GM13976 (cell line): Measurements from ENCODE around the gene UPK3A.

Source experiments
- DNase-seq: peaks from one replicate; pipeline ENCODE4 v3.0.0; 2012; ENCODE audit warnings: low spot score
- in situ Hi-C: fragments of 300-500 bp; cut with MboI; formaldehyde crosslinking; loops from one replicate; pipeline ENCODE4 v1.12.0; 2022; ENCODE audit warnings: low sequenced_read_pairs, mixed read lengths, inconsistent platforms; ENCODE audit not compliant: unreplicated experiment
- TF ChIP-seq, protein P1 (sequence below): IDR thresholded peaks from 2 replicates; pipeline ENCODE4 v1.5.1; 2012; ENCODE audit warnings: borderline replicate concordance, mild to moderate bottlenecking; ENCODE audit not compliant: insufficient read depth; ENCODE audit errors: extremely low read depth, missing control alignments, control extremely low read depth

Gene UPK3A

DNA sequence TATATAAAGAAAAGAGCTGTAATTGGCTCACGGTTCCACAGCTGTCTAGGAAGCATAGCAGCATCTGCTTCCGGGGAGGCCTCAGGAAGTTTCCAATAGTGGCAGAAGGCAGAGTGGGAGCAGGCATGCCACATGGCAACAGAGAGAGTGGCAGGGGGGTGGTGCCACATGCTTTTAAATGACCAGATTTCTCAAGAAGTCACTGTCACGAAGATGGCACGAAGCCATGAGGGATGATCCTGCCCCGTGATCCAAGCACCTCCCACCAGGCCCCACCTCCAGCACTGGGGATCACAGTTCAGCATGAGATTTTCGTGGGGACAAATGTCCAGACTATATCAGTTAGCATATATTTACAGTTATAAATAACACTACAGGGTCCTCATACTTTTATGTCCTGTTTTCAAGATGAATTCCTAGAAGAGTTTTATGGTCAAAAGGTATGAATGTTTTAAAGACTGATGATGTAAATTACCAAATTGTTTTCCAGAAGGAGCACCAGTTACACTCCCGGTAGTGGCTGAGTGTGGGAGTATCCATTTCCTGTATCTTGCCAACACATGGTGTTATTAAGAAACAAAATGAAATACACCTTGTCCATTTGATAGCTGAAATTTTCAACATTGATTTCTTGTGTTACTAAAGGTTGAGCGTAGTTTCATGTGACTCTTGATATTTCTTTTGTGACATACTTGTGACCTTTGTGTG lies 44.2 kb downstream of the UPK3A start:
- in situ Hi-C loops: no loop called here
- DNase-seq: no peak
- TF ChIP-seq, protein P1, sequence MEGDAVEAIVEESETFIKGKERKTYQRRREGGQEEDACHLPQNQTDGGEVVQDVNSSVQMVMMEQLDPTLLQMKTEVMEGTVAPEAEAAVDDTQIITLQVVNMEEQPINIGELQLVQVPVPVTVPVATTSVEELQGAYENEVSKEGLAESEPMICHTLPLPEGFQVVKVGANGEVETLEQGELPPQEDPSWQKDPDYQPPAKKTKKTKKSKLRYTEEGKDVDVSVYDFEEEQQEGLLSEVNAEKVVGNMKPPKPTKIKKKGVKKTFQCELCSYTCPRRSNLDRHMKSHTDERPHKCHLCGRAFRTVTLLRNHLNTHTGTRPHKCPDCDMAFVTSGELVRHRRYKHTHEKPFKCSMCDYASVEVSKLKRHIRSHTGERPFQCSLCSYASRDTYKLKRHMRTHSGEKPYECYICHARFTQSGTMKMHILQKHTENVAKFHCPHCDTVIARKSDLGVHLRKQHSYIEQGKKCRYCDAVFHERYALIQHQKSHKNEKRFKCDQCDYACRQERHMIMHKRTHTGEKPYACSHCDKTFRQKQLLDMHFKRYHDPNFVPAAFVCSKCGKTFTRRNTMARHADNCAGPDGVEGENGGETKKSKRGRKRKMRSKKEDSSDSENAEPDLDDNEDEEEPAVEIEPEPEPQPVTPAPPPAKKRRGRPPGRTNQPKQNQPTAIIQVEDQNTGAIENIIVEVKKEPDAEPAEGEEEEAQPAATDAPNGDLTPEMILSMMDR: no peak

DNA sequence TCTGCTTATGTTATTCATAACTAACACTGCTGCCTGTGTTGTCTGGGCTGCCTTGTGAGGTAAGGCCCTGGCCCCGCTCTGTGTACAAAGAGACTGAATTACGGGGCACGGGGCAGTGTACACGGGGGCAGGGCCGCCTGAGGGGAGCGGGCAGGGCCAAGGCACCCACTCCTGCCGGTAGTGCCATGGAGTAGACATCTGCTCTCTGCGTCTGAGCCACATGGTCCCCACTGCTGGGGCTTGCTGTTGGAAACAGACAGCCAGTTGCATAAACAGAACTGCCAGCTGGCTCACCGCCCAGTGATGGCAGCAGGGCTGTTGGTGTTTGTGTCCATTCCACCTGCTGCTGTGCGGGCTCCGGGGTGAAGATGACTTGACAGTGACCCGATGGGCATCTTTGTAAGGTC lies 44.8 kb downstream of the UPK3A start:
- in situ Hi-C loops: no loop called here
- TF ChIP-seq, protein P1: no peak
- DNase-seq: no peak

DNA sequence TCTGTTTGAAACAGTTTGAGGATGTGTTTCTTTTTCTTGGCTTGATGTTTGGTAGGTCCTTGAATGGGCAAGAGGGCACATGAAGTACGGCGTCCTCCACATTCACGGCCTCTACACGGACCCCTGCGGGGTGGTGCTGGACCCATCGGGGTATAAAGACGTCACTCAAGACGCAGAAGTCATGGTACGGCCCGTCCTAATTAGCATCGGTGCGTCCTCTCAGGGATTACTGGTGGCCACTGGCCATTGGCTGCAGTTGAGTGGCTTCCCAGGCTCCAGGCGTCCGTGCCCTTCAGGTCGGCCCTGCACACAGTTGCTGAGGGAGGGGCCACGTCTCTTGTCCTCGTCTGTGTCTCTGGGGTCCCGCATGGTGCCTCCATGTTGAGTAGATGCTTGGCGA lies 45.8 kb downstream of the UPK3A start:
- no peak for DNase-seq
- TF ChIP-seq, protein P1: no peak
- in situ Hi-C loops: no loop called here

DNA sequence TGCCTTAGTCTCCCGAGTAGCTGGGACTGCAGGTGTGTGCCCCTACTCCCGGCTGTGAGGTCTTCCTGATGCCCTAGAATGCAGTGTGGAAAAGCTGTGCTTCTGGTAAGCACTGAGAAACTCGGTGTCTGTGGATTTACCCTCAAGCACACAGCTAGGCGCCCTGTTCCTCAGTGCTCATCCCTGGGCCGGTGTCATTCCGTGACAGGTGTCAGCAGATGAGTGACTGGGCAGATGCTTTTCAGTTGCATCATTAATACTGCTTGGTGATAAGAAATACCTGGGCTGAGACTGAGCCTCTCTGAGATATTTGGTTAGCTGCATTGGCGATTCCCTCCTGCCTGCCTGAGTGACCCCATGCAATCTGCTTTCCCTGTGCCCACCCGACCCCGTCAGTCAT lies 46.7 kb downstream of the UPK3A start:
- DNase-seq: no peak
- TF ChIP-seq, protein P1: no peak
- in situ Hi-C loops: no loop called here

DNA sequence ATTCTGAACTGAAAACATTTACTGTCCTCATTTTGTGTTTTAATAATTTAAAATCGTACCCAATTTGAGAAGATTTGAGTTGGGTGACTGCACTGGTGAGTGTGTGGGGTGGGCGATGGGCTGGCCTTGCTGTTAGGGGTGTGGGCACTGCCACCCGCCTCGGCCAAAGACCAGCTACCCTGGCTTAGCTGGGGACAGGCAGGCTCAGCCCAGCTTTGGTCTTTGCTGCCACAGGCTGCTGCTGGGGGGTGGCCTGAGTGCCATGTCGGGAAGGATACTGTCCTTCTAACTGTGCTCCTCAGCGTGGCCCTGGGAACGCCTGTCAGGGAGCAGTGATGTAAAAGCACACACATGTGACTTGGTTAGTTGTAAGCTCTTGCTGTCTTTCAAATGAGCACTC lies 47.3 kb downstream of the UPK3A start:
- TF ChIP-seq, protein P1: no peak
- in situ Hi-C loops: no loop called here
- no peak for DNase-seq

DNA sequence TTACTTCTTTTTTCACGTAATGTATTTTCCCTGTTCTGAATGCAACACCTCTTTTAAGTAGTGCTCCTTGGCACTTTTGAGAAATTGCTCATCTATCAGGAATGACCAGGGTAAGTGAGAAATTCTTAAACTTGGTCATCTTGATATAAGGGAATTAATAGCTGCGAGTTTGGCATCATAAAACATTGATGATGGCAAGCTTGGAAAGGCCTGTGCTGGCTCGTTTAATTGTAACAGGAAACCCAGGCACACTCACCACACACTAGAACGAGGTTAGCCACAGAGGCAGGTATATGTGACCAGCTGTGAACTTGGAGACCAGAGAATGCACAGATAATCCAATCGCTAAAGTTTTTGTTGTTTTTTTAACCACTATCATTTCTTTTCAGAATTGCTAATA lies 49.3 kb downstream of the UPK3A start:
- TF ChIP-seq, protein P1: no peak
- no peak for DNase-seq
- in situ Hi-C loops: no loop called here
